Bone marrow (tissue), 2 donors: Measurements from ENCODE around the gene PMM1.
A peak's percentile ranks its signal among the peaks of the same experiment; 100 is the strongest.

Source experiments
- DNase-seq, 2 donors: peaks; one replicate each; lab custom pipeline; 2025; lab: John Stamatoyannopoulos, UW

The PMM1 gene

GRCh38 chr22:41537203-41537602 is 52.4 kb downstream of the PMM1 start:
- no peak for DNase-seq

GRCh38 chr22:41535244-41535643 is 54.4 kb downstream of the PMM1 start:
- DNase-seq: no peak

GRCh38 chr22:41534219-41534618 is 55.4 kb downstream of the PMM1 start:
- no peak for DNase-seq

GRCh38 chr22:41532908-41533825 is 56.5 kb downstream of the PMM1 start:
- DNase-seq: peak; percentile 11 to 29

GRCh38 chr22:41531715-41532477 is 57.7 kb downstream of the PMM1 start:
- DNase-seq: no peak

- DNase-seq: no peak
Measured at GRCh38 chr22:41530890-41531714, 58.5 kb downstream of the PMM1 start.

GRCh38 chr22:41528938-41529561 is 60.6 kb downstream of the PMM1 start:
- no peak for DNase-seq

GRCh38 chr22:41528132-41528766 is 61.4 kb downstream of the PMM1 start:
- DNase-seq: no peak
